ENCODE data around the gene ANXA5.

ANXA5 gene

DNA sequence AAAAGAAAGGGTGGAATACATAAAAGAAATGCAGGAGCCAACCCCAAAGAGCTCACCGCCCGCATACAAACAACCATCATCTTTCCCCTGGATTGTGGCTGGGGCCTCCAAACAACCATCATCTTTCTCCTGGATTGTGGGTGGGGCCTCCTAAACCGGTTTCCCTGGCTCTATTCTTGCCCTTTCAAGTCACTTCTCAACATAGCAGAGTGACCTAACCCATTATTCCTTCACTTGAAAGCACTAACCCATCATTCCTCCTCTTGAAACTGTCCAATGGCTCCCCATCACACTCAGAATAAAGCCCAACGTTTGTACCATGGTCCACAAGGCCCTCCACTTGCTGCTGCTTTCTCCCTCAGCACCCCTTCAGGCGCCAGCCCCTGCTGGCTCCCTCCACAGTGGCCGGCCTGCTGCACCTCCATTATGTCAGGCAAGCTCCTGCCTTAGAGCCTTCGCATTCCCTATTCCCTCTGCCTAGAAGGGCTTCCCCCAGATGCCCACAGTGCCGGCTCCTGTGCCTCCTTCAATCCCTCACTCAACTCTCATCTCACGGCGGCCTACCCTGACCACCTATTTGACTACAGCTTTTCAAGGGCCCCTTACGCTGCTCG is 44.1 kb upstream of the ANXA5 start:
- H3F3A ChIP-seq (ENCODE audit: insufficient read depth, low read length) = no peaks in the 10 kb centered on the region
- no peaks in the 10 kb centered on the region for H3K36me3 ChIP-seq (replicated peaks; ENCODE audit: insufficient read depth, low read length)
- no peak overlapping the region for H3K9ac ChIP-seq (ENCODE audit: low read length)
- H3K4me3 ChIP-seq (ENCODE audit: low read length) = no peak overlapping the region
- DNase-seq = no peak
- no peak overlapping the region for H3K4me2 ChIP-seq (ENCODE audit: low read depth, low read length)
- H3K9me2 ChIP-seq (replicated peaks; ENCODE audit: insufficient read depth, low read length) = no peaks in the 10 kb centered on the region
- no peak overlapping the region for H2AFZ ChIP-seq (ENCODE audit: low read length)
- no peaks in the 10 kb centered on the region for H3K27me3 ChIP-seq (replicated peaks; ENCODE audit: insufficient read depth, low read length)
- H3K4me1 ChIP-seq (ENCODE audit: low read length) = no peaks in the 10 kb centered on the region
- H3K27ac ChIP-seq (ENCODE audit: low read length) = no peak overlapping the region
- TF ChIP-seq EZH2phosphoT487 (IDR thresholded peaks at IDR 0.05; ENCODE audit: low read length) = no peak
- TF ChIP-seq, protein P1, sequence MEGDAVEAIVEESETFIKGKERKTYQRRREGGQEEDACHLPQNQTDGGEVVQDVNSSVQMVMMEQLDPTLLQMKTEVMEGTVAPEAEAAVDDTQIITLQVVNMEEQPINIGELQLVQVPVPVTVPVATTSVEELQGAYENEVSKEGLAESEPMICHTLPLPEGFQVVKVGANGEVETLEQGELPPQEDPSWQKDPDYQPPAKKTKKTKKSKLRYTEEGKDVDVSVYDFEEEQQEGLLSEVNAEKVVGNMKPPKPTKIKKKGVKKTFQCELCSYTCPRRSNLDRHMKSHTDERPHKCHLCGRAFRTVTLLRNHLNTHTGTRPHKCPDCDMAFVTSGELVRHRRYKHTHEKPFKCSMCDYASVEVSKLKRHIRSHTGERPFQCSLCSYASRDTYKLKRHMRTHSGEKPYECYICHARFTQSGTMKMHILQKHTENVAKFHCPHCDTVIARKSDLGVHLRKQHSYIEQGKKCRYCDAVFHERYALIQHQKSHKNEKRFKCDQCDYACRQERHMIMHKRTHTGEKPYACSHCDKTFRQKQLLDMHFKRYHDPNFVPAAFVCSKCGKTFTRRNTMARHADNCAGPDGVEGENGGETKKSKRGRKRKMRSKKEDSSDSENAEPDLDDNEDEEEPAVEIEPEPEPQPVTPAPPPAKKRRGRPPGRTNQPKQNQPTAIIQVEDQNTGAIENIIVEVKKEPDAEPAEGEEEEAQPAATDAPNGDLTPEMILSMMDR (IDR thresholded peaks at IDR 0.05; ENCODE audit: low read length) = no peak
- no peak for TF ChIP-seq EZH2 (optimal IDR thresholded peaks at IDR 0.05; ENCODE audit: low read depth, low read length)
- no peaks in the 10 kb centered on the region for H4K20me1 ChIP-seq (ENCODE audit: insufficient read depth, low read length)
- no peaks in the 10 kb centered on the region for H3K9me3 ChIP-seq (replicated peaks; ENCODE audit: insufficient read depth, low read length)
- H3K79me2 ChIP-seq (ENCODE audit: low read length) = no peaks in the 10 kb centered on the region

DNA sequence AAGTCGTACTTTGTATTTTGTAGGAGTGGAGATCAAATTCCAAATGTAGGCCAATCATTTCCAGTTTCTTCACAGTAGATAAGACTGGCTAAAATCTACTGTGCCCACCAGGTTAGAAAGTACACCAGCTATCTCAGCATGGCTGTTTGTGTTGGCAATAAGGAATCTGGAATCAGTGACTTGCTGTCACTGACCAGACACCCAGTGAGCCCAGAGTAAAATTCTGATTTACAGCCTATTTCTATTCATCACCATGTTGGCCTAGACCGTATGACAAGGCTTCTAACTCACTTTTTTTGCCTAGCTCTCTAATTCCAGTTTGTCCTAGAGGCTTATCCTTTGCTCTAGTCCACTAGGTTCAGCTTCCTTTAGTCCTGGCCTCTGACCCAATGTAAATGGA is 42.8 kb upstream of the ANXA5 start:
- H3F3A ChIP-seq (ENCODE audit: insufficient read depth, low read length) = no peaks in the 10 kb centered on the region
- no peak overlapping the region for H3K4me2 ChIP-seq (ENCODE audit: low read depth, low read length)
- H3K4me1 ChIP-seq (ENCODE audit: low read length) = no peaks in the 10 kb centered on the region
- H2AFZ ChIP-seq (ENCODE audit: low read length) = no peak overlapping the region
- H3K9me3 ChIP-seq (replicated peaks; ENCODE audit: insufficient read depth, low read length) = no peaks in the 10 kb centered on the region
- H4K20me1 ChIP-seq (ENCODE audit: insufficient read depth, low read length) = no peaks in the 10 kb centered on the region
- TF ChIP-seq EZH2phosphoT487 (IDR thresholded peaks at IDR 0.05; ENCODE audit: low read length) (no peak), EZH2 (optimal IDR thresholded peaks at IDR 0.05; ENCODE audit: low read depth, low read length) (no peak)
- TF ChIP-seq, protein P1 (IDR thresholded peaks at IDR 0.05; ENCODE audit: low read length) = no peak
- no peaks in the 10 kb centered on the region for H3K79me2 ChIP-seq (ENCODE audit: low read length)
- no peaks in the 10 kb centered on the region for H3K27me3 ChIP-seq (replicated peaks; ENCODE audit: insufficient read depth, low read length)
- H3K9ac ChIP-seq (ENCODE audit: low read length) = no peak overlapping the region
- H3K9me2 ChIP-seq (replicated peaks; ENCODE audit: insufficient read depth, low read length) = no peaks in the 10 kb centered on the region
- H3K36me3 ChIP-seq (replicated peaks; ENCODE audit: insufficient read depth, low read length) = no peaks in the 10 kb centered on the region
- H3K27ac ChIP-seq (ENCODE audit: low read length) = no peak overlapping the region
- H3K4me3 ChIP-seq (ENCODE audit: low read length) = no peak overlapping the region
- no peak for DNase-seq

DNA sequence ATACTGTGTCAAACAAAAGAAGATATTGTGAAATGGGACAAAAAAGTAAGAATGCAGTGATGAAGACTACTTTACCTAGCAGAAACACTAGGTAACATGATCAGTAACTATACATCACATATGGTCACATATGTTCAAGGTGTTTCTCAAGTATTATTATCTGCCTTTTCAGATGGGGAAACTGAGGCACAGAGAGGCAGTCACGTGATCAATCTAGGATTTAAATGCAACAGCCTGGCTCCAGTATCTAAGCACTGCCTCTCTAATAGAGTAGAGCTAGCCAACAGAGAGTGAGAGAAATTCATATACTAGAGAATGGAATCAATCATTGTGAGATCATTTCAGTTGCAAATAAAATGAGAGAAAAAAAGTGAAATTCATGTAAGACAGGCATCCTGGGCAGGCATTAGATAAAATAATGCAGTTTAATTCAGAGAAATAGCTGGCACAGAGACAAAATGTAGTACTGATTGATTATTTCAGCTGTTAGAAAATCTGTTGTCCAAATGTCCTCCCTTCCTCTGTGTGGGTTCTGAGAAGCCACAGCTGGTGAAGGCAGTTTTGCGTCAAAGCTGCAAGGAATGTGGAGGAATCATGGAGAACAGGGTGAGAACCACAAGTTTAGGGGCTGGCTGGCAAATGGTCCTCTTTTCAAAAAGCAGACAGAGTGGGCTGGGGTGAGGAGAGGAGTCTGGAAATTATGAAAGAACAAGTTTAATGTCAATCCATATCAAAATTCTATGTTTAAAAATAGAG is 42.2 kb upstream of the ANXA5 start:
- H3K79me2 ChIP-seq (ENCODE audit: low read length) = no peaks in the 10 kb centered on the region
- no peak overlapping the region for H2AFZ ChIP-seq (ENCODE audit: low read length)
- H3K9me3 ChIP-seq (replicated peaks; ENCODE audit: insufficient read depth, low read length) = no peaks in the 10 kb centered on the region
- no peaks in the 10 kb centered on the region for H3K4me1 ChIP-seq (ENCODE audit: low read length)
- no peak for TF ChIP-seq EZH2phosphoT487 (IDR thresholded peaks at IDR 0.05; ENCODE audit: low read length)
- TF ChIP-seq, protein P1 (IDR thresholded peaks at IDR 0.05; ENCODE audit: low read length) = no peak
- H3K36me3 ChIP-seq (replicated peaks; ENCODE audit: insufficient read depth, low read length) = no peaks in the 10 kb centered on the region
- H3K9ac ChIP-seq (ENCODE audit: low read length) = no peak overlapping the region
- no peaks in the 10 kb centered on the region for H3K9me2 ChIP-seq (replicated peaks; ENCODE audit: insufficient read depth, low read length)
- no peaks in the 10 kb centered on the region for H3F3A ChIP-seq (ENCODE audit: insufficient read depth, low read length)
- H4K20me1 ChIP-seq (ENCODE audit: insufficient read depth, low read length) = no peaks in the 10 kb centered on the region
- no peaks in the 10 kb centered on the region for H3K27me3 ChIP-seq (replicated peaks; ENCODE audit: insufficient read depth, low read length)
- H3K4me2 ChIP-seq (ENCODE audit: low read depth, low read length) = no peak overlapping the region
- no peak overlapping the region for H3K27ac ChIP-seq (ENCODE audit: low read length)
- H3K4me3 ChIP-seq (ENCODE audit: low read length) = no peak overlapping the region
- DNase-seq = no peak

Data from MM.1S (cell line).